ENCODE measurements around the gene TMTC2.

Gene TMTC2

DNA sequence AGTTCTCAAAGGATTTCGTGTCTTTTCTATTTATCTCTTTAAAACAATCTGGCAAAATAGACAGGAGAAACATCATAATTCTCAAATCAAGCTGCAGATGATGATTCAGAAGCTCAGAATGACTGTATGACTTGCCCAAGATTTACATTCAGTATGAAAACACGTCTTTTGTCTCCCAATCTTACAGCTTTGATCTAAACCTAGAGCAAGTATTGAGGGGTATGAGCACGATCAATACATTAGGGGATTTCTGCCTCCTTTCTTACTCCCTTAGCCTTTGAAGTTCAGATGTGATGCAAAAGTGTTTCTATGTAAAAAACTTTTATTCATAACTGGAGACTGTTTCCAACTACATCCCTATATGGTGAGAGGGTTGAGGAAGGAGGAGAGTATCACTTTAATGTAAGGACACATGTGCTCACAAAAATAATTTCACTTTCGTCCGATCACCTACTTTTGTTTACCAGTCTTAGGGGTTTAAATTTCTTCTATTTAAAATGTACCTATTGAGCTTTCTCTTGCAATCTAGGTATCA, 454.8 kb downstream of the TMTC2 start:
- no peaks in the 10 kb centered on the region for H3K79me2 ChIP-seq (ENCODE audit: insufficient read depth, low read length)
- H2AFZ ChIP-seq (ENCODE audit: low read length), result no peak overlapping the region
- no peaks in the 10 kb centered on the region for H3K9me3 ChIP-seq (ENCODE audit: low read length)
- H3K4me2 ChIP-seq (ENCODE audit: low read length), result no peak overlapping the region
- H3K9me2 ChIP-seq (ENCODE audit: low read depth, low read length), result no peaks in the 10 kb centered on the region
- no peaks in the 10 kb centered on the region for H3K27me3 ChIP-seq (ENCODE audit: insufficient read depth, low read length)
- no peak for TF ChIP-seq EZH2 (IDR thresholded peaks at IDR 0.05; ENCODE audit: borderline replicate concordance, low read length)
- TF ChIP-seq, protein P1, sequence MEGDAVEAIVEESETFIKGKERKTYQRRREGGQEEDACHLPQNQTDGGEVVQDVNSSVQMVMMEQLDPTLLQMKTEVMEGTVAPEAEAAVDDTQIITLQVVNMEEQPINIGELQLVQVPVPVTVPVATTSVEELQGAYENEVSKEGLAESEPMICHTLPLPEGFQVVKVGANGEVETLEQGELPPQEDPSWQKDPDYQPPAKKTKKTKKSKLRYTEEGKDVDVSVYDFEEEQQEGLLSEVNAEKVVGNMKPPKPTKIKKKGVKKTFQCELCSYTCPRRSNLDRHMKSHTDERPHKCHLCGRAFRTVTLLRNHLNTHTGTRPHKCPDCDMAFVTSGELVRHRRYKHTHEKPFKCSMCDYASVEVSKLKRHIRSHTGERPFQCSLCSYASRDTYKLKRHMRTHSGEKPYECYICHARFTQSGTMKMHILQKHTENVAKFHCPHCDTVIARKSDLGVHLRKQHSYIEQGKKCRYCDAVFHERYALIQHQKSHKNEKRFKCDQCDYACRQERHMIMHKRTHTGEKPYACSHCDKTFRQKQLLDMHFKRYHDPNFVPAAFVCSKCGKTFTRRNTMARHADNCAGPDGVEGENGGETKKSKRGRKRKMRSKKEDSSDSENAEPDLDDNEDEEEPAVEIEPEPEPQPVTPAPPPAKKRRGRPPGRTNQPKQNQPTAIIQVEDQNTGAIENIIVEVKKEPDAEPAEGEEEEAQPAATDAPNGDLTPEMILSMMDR (IDR thresholded peaks at IDR 0.05; ENCODE audit: low read length), result no peak
- H4K20me1 ChIP-seq (ENCODE audit: insufficient read depth, low read length), result no peaks in the 10 kb centered on the region
- no peaks in the 10 kb centered on the region for H3K36me3 ChIP-seq (ENCODE audit: insufficient read depth, low read length)
- H3K27ac ChIP-seq (ENCODE audit: low read depth, low read length, poor library complexity, severe bottlenecking), result no peak overlapping the region
- no peak overlapping the region for H3K9ac ChIP-seq (ENCODE audit: low read length)
- H3F3A ChIP-seq (ENCODE audit: insufficient read depth, low read length), result no peaks in the 10 kb centered on the region
- H3K4me1 ChIP-seq (ENCODE audit: insufficient read depth, low read length, severe bottlenecking), result no peaks in the 10 kb centered on the region
- no peak overlapping the region for H3K4me3 ChIP-seq (ENCODE audit: low read depth, low read length, poor library complexity, severe bottlenecking)

DNA sequence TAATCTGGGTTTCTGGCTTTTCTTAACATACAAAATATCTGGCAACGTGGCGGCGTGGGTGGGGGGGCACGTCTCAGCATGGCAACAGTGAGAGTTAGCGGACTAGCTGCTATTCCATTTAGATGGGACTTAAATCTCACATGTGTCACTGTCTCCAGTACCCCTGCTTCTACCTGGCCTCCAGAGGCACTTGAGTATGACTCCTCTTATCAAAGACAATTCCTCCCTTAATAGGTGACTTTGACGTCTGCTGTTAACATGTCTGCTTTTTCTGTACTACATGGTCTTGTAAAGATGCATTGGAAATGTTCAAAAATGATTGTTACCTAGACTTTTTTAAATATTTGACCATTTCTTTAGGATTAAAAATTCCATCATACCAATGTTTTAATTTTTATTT, 456.2 kb downstream of the TMTC2 start:
- H3K4me1 ChIP-seq (ENCODE audit: insufficient read depth, low read length, severe bottlenecking), result no peaks in the 10 kb centered on the region
- no peak overlapping the region for H2AFZ ChIP-seq (ENCODE audit: low read length)
- no peak for TF ChIP-seq EZH2 (IDR thresholded peaks at IDR 0.05; ENCODE audit: borderline replicate concordance, low read length)
- TF ChIP-seq, protein P1 (IDR thresholded peaks at IDR 0.05; ENCODE audit: low read length), result no peak
- H3K9me3 ChIP-seq (ENCODE audit: low read length), result no peaks in the 10 kb centered on the region
- H4K20me1 ChIP-seq (ENCODE audit: insufficient read depth, low read length), result no peaks in the 10 kb centered on the region
- H3K4me3 ChIP-seq (ENCODE audit: low read depth, low read length, poor library complexity, severe bottlenecking), result no peak overlapping the region
- no peaks in the 10 kb centered on the region for H3F3A ChIP-seq (ENCODE audit: insufficient read depth, low read length)
- no peaks in the 10 kb centered on the region for H3K79me2 ChIP-seq (ENCODE audit: insufficient read depth, low read length)
- no peaks in the 10 kb centered on the region for H3K9me2 ChIP-seq (ENCODE audit: low read depth, low read length)
- H3K27me3 ChIP-seq (ENCODE audit: insufficient read depth, low read length), result no peaks in the 10 kb centered on the region
- no peak overlapping the region for H3K4me2 ChIP-seq (ENCODE audit: low read length)
- H3K9ac ChIP-seq (ENCODE audit: low read length), result no peak overlapping the region
- H3K36me3 ChIP-seq (ENCODE audit: insufficient read depth, low read length), result no peaks in the 10 kb centered on the region
- H3K27ac ChIP-seq (ENCODE audit: low read depth, low read length, poor library complexity, severe bottlenecking), result no peak overlapping the region

DNA sequence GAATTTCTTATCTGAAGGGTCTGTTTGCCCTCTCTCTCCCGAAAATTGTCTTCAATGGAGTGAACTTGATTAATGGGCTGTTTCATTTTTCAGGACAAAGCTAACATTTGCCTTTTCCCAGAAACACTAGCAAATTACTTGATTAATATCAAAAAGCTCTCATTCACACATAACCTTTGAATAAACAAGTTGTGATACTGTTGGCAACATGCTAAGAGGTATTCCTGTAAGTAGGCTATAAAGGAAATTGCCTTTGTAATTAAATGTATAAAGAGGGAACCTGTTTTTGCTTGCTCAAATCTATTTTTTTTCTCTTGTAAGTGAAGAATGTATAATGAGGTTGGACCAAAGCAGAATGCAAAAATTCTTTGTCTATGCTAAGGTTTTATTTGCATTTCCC, 457.2 kb downstream of the TMTC2 start:
- Histone ChIP-seq H3K27ac (ENCODE audit: low read depth, low read length, poor library complexity, severe bottlenecking) (no peak overlapping the region), H3F3A (ENCODE audit: insufficient read depth, low read length) (no peaks in the 10 kb centered on the region), H4K20me1 (ENCODE audit: insufficient read depth, low read length) (no peaks in the 10 kb centered on the region), H3K4me2 (ENCODE audit: low read length) (no peak overlapping the region), H3K9ac (ENCODE audit: low read length) (no peak overlapping the region), H3K27me3 (ENCODE audit: insufficient read depth, low read length) (no peaks in the 10 kb centered on the region), H3K4me1 (ENCODE audit: insufficient read depth, low read length, severe bottlenecking) (no peaks in the 10 kb centered on the region), H3K36me3 (ENCODE audit: insufficient read depth, low read length) (no peaks in the 10 kb centered on the region), H3K9me3 (ENCODE audit: low read length) (no peaks in the 10 kb centered on the region), H3K4me3 (ENCODE audit: low read depth, low read length, poor library complexity, severe bottlenecking) (no peak overlapping the region), H3K9me2 (ENCODE audit: low read depth, low read length) (no peaks in the 10 kb centered on the region), H3K79me2 (ENCODE audit: insufficient read depth, low read length) (no peaks in the 10 kb centered on the region), H2AFZ (ENCODE audit: low read length) (no peak overlapping the region)
- no peak for TF ChIP-seq EZH2 (IDR thresholded peaks at IDR 0.05; ENCODE audit: borderline replicate concordance, low read length)
- TF ChIP-seq, protein P1 (IDR thresholded peaks at IDR 0.05; ENCODE audit: low read length), result no peak
